ENCODE results near the gene PRPS1L1.

The PRPS1L1 gene

DNA sequence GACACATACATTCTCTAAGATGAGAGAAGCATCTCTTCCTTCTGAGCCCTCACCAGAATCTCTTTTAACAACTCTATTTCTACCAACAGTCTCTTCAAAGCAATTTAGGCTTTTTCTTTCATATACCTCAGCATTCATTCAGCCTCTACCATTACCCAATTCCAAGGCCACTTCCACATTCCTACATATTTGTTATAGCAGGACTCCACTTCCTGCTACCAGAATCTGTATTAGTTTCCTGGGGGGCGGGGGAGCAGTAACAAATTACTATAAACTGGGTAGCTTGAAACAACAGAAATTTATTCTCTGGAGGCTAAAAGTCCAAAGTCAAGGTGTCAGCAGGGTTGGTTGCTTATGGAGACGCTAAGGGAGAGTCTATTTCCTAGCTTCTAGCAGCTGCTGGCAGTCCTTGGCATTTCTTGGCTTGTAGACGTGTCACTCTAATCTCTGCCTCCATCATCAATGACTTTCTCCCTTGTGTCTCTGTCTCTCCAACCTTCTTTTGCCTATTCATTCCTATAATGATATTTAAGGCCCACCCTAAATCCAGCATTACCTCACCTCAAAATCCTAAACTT lies 7.4 kb downstream of the PRPS1L1 start:
- Histone ChIP-seq H3K27ac (ENCODE audit: low read length) (no peak overlapping the region), H3K9me3 (replicated peaks; ENCODE audit: insufficient read depth, low read length) (no peaks in the 10 kb centered on the region), H3K36me3 (replicated peaks; ENCODE audit: insufficient read depth, low read length) (no peaks in the 10 kb centered on the region), H3K9me2 (replicated peaks; ENCODE audit: insufficient read depth, low read length) (no peaks in the 10 kb centered on the region), H3K27me3 (replicated peaks; ENCODE audit: insufficient read depth, low read length) (no peaks in the 10 kb centered on the region), H3K4me2 (ENCODE audit: low read depth, low read length) (no peak overlapping the region), H4K20me1 (ENCODE audit: insufficient read depth, low read length) (no peaks in the 10 kb centered on the region), H3F3A (ENCODE audit: insufficient read depth, low read length) (no peaks in the 10 kb centered on the region), H3K4me3 (ENCODE audit: low read length) (no peak overlapping the region), H3K79me2 (ENCODE audit: low read length) (no peaks in the 10 kb centered on the region), H3K9ac (ENCODE audit: low read length) (no peak overlapping the region), H3K4me1 (ENCODE audit: low read length) (no peaks in the 10 kb centered on the region), H2AFZ (ENCODE audit: low read length) (no peak overlapping the region)
- no peak for TF ChIP-seq EZH2 (optimal IDR thresholded peaks at IDR 0.05; ENCODE audit: low read depth, low read length)
- no peak for TF ChIP-seq EZH2phosphoT487 (IDR thresholded peaks at IDR 0.05; ENCODE audit: low read length)
- no peak for DNase-seq

GRCh38 chr7:18019555-18019954 lies 8.1 kb downstream of the PRPS1L1 start:
- H3K79me2 ChIP-seq (ENCODE audit: low read length), result no peaks in the 10 kb centered on the region
- no peak for TF ChIP-seq EZH2phosphoT487 (IDR thresholded peaks at IDR 0.05; ENCODE audit: low read length)
- TF ChIP-seq EZH2 (optimal IDR thresholded peaks at IDR 0.05; ENCODE audit: low read depth, low read length), result no peak
- no peak for TF ChIP-seq CTCF (IDR thresholded peaks at IDR 0.05; ENCODE audit: low read length)
- H3K9me3 ChIP-seq (replicated peaks; ENCODE audit: insufficient read depth, low read length), result no peaks in the 10 kb centered on the region
- no peaks in the 10 kb centered on the region for H3K27me3 ChIP-seq (replicated peaks; ENCODE audit: insufficient read depth, low read length)
- DNase-seq, result no peak
- no peaks in the 10 kb centered on the region for H4K20me1 ChIP-seq (ENCODE audit: insufficient read depth, low read length)
- H3K4me2 ChIP-seq (ENCODE audit: low read depth, low read length), result no peak overlapping the region
- no peaks in the 10 kb centered on the region for H3F3A ChIP-seq (ENCODE audit: insufficient read depth, low read length)
- no peaks in the 10 kb centered on the region for H3K36me3 ChIP-seq (replicated peaks; ENCODE audit: insufficient read depth, low read length)
- H3K9me2 ChIP-seq (replicated peaks; ENCODE audit: insufficient read depth, low read length), result no peaks in the 10 kb centered on the region
- H3K4me3 ChIP-seq (ENCODE audit: low read length), result no peak overlapping the region
- no peaks in the 10 kb centered on the region for H3K4me1 ChIP-seq (ENCODE audit: low read length)
- no peak overlapping the region for H3K9ac ChIP-seq (ENCODE audit: low read length)
- no peak overlapping the region for H2AFZ ChIP-seq (ENCODE audit: low read length)
- no peak overlapping the region for H3K27ac ChIP-seq (ENCODE audit: low read length)

- Histone ChIP-seq H3K36me3 (replicated peaks; ENCODE audit: insufficient read depth, low read length) (no peaks in the 10 kb centered on the region), H3K4me2 (ENCODE audit: low read depth, low read length) (no peak overlapping the region), H3K4me3 (ENCODE audit: low read length) (no peak overlapping the region), H3K9me3 (replicated peaks; ENCODE audit: insufficient read depth, low read length) (no peaks in the 10 kb centered on the region), H3K27me3 (replicated peaks; ENCODE audit: insufficient read depth, low read length) (no peaks in the 10 kb centered on the region), H3K4me1 (ENCODE audit: low read length) (no peaks in the 10 kb centered on the region), H4K20me1 (ENCODE audit: insufficient read depth, low read length) (no peaks in the 10 kb centered on the region), H3K79me2 (ENCODE audit: low read length) (no peaks in the 10 kb centered on the region), H3F3A (ENCODE audit: insufficient read depth, low read length) (no peaks in the 10 kb centered on the region), H2AFZ (ENCODE audit: low read length) (no peak overlapping the region), H3K9ac (ENCODE audit: low read length) (no peak overlapping the region), H3K27ac (ENCODE audit: low read length) (no peak overlapping the region), H3K9me2 (replicated peaks; ENCODE audit: insufficient read depth, low read length) (no peaks in the 10 kb centered on the region)
- TF ChIP-seq EZH2 (optimal IDR thresholded peaks at IDR 0.05; ENCODE audit: low read depth, low read length) (no peak), CTCF (IDR thresholded peaks at IDR 0.05; ENCODE audit: low read length) (no peak), EZH2phosphoT487 (IDR thresholded peaks at IDR 0.05; ENCODE audit: low read length) (no peak)
- no peak for DNase-seq
Measured at GRCh38 chr7:18018296-18019215, 9.1 kb downstream of the PRPS1L1 start.

Data from MM.1S (cell line).